Right lobe of liver (tissue), 6 donors: Measurements from ENCODE around the gene UCN2. TPM values are rescaled to one million over a fixed set of nuclear protein-coding genes. Genes with fewer than 3 reads are reported as not detected.

ENCODE experiments used
- ATAC-seq, 4 donors: fragments of 200-7000 bp; cut with Tn5 transposase; one replicate each; pipeline ENCODE4 v1.9.1; 2020; ENCODE audit warnings: mild to moderate bottlenecking in 4 of 4, moderate library complexity in 4 of 4
- DNase-seq, 3 donors: peaks; one replicate each; pipeline ENCODE4 v3.0.0-alpha.2; 2020
- H3K27ac ChIP-seq, 3 donors: fragments of 200-600 bp; one replicate each; pipeline ENCODE4 v1.8.0; 2022
- H3K27me3 ChIP-seq, 2 donors: fragments of 200-600 bp; one replicate each; pipeline ENCODE4 v1.8.0; 2022
- H3K36me3 ChIP-seq, 4 donors: fragments of 200-600 bp; sonication (generic) in 1 of 4; one replicate each; pipeline versions ENCODE4 v1.5.1 to v1.8.0; 2017 to 2022; ENCODE audit warnings: control low read depth in 1 of 4
- H3K4me1 ChIP-seq, 4 donors: fragments of 200-600 bp; sonication (generic) in 1 of 4; one replicate each; pipeline versions ENCODE4 v1.5.1 to v1.8.0; 2017 to 2022; ENCODE audit warnings: control low read depth in 1 of 4
- H3K4me3 ChIP-seq, 3 donors: fragments of 200-600 bp; one replicate each; pipeline ENCODE4 v1.8.0; 2022
- H3K9me3 ChIP-seq, 4 donors: fragments of 200-600 bp; sonication (generic) in 1 of 4; one replicate each; pipeline versions ENCODE4 v1.5.1 to v1.8.0; 2017 to 2022; ENCODE audit warnings: control low read depth in 1 of 4
- CTCF ChIP-seq, 4 donors: fragments of 200-600 bp in 3 of 4; fragments of 450-650 bp in 1 of 4; IDR thresholded peaks; one replicate each; pipeline versions ENCODE4 v1.5.1 to v1.8.0; 2016 to 2022; ENCODE audit warnings: antibody characterized with exemption in 4 of 4, mild to moderate bottlenecking in 2 of 4
- POLR2A ChIP-seq: fragments of 450-650 bp; IDR thresholded peaks from one replicate; pipeline ENCODE4 v1.6.1; 2017; ENCODE audit warnings: antibody characterized with exemption, mild to moderate bottlenecking
- WGBS: methylation state at CpG from one replicate; pipeline ENCODE4 v1.1.6; 2018; ENCODE audit warnings: low coverage, low lambda C conversion rate; ENCODE audit not compliant: insufficient coverage; ENCODE audit errors: missing lambda C conversion rate; 5-methylcytosine and 5-hydroxymethylcytosine counted together
- intact Hi-C, 2 donors: fragments of 100-400 bp; cut with DNase I; formaldehyde crosslinking; loops; one replicate each; pipeline versions ENCODE4 v1.11.2 to v1.14.1; 2022
- total RNA-seq, 6 experiments: library from RNA; depleted of rRNA in 2 of 6; stranded (reverse); fragments of >200 nt in 2 of 6; fragmentation: NEBNext Ultra II Directional in 3 of 6; extraction: Animal tissue kit (Norgen Biotek cat#: 25700) in 3 of 6; gene quantifications; one replicate each; pipeline versions ENCODE4 v1.1.0 to v1.2.4, GENCODE V29; 2016 to 2023
- donor health status: DM: no; HTN: yes; CAD: no.
- donor health status: DM: no; HTN: no; CAD: no.
- donor health status: DM: no; HTN: no; CAD: no.
- donor health status: DM: no; HTN: yes; CAD: no.
- donor health status: DM: no; HTN: yes; CAD: no.

Gene UCN2
- total RNA-seq, 6 experiments from 2014 or later, result not detected

GRCh38 chr3:48546203-48546829, 17.3 kb downstream of the UCN2 start:
- Histone ChIP-seq H3K36me3 (no peaks in the 10 kb centered on the region), H3K4me1 (peaks cover 0 to 3% (median 0%) of the 10 kb centered on the region in 4 donors), H3K9me3 (no peaks in the 10 kb centered on the region), H3K4me3 (no peak overlapping the region), H3K27ac (no peak overlapping the region), H3K27me3 (no peaks in the 10 kb centered on the region)
- TF ChIP-seq CTCF (IDR thresholded peaks at IDR 0.05), result no peak
- intact Hi-C loops, result no loop called here
- ATAC-seq, result no peak
- whole genome bisulfite sequencing, result 61% methylated on average over 3 of the region's 4 CpGs
- DNase-seq, result peak in 1 of 3 donors; percentile 45

DNA sequence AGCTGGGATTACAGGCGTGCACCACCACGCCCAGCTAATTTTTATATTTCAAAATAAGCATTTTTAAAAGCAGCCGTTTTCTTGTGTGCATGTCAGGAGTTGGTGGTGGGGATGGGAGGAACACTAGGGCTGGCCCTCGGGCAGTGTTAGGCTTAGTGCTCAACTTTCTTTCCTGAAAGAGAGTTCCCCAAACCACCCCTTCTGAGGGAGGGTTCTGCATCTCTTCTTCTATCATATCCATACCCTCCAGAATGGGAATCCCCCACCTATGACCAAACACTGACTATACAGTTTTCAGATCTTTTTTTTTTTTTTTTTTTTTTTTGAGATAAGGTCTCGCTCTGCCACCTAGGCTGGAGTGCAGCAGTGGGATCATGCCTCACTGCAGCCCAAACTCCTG, 19.4 kb downstream of the UCN2 start:
- Histone ChIP-seq H3K4me3 (no peak overlapping the region), H3K4me1 (peaks cover 0 to 3% (median 0%) of the 10 kb centered on the region in 4 donors), H3K36me3 (no peaks in the 10 kb centered on the region), H3K27me3 (no peaks in the 10 kb centered on the region), H3K27ac (no peak overlapping the region), H3K9me3 (no peaks in the 10 kb centered on the region)
- WGBS, result 65% methylated on average over 5 of the region's 5 CpGs
- intact Hi-C loops, result no loop called here
- ATAC-seq (no peak), DNase-seq (no peak)
- no peak for TF ChIP-seq CTCF (IDR thresholded peaks at IDR 0.05)
- TF ChIP-seq POLR2A, result no peak

- Histone ChIP-seq H3K27me3 (no peaks in the 10 kb centered on the region), H3K4me1 (peaks cover 0 to 3% (median 0%) of the 10 kb centered on the region in 4 donors), H3K9me3 (no peaks in the 10 kb centered on the region), H3K27ac (no peak overlapping the region), H3K36me3 (no peaks in the 10 kb centered on the region), H3K4me3 (no peak overlapping the region)
- WGBS, result 23% methylated on average over 3 of the region's 9 CpGs
- intact Hi-C loops, result no loop called here
- peak in 1 of 3 donors; percentile 50 for DNase-seq
- peak; percentile 46 to 58 (median 52) for ATAC-seq
- no peak for TF ChIP-seq CTCF (IDR thresholded peaks at IDR 0.05)
- TF ChIP-seq POLR2A, result no peak
Observed at GRCh38 chr3:48543271-48543866, 20.2 kb downstream of the UCN2 start.

DNA sequence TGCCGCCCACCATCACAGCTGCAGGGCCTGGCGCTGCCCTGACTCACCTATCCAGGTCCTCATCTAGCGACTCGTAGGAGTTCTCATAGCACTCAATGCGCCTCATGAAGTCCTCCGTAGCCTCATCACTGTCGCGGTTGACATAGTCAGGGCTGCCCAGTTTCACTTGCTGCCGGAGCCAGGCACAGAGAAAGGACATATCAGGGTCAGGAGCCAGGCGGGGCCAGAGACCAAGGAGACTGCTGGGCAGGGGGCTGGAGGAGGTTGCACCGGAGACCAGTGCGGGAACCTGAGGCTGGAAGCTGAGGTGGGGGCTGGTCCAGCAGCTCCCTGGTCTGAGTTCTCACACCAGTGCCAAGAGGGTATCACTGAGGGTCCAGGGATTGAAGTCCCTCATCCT, 25.1 kb downstream of the UCN2 start:
- intact Hi-C loops, result no loop called here
- no peak overlapping the region for H3K4me3 ChIP-seq
- ATAC-seq (no peak), DNase-seq (no peak)
- H3K9me3 ChIP-seq, result no peaks in the 10 kb centered on the region
- no peak overlapping the region for H3K27ac ChIP-seq
- WGBS, result no CpG with 5 or more reads among the region's 12 CpGs
- H3K36me3 ChIP-seq, result no peaks in the 10 kb centered on the region
- H3K27me3 ChIP-seq, result no peaks in the 10 kb centered on the region
- no peak for TF ChIP-seq CTCF (IDR thresholded peaks at IDR 0.05)
- TF ChIP-seq POLR2A, result no peak
- H3K4me1 ChIP-seq, result no peaks in the 10 kb centered on the region
